ENCODE data around the gene SLC22A16.

The SLC22A16 gene

GRCh38 chr6:110418594-110418993, 57.8 kb downstream of the SLC22A16 start:
- TF ChIP-seq SPI1 (IDR thresholded peaks at IDR 0.05; ENCODE audit: low read depth, low read length) (no peak), POU2F2 (IDR thresholded peaks at IDR 0.05; ENCODE audit: low read depth, low read length) (no peak), POLR2AphosphoS5 (IDR thresholded peaks at IDR 0.05; ENCODE audit: low read depth, low read length) (no peak), PAX5 (IDR thresholded peaks at IDR 0.05; ENCODE audit: insufficient read depth, low read length, severe bottlenecking) (no peak), TAF1 (IDR thresholded peaks at IDR 0.05; ENCODE audit: low read depth, low read length) (no peak), POLR2A (IDR thresholded peaks at IDR 0.05; ENCODE audit: low read depth, low read length) (no peak)
- no peak for DNase-seq (ENCODE audit: insufficient read length, low spot score)
- no peak for FAIRE-seq

GRCh38 chr6:110415086-110415916, 61.1 kb downstream of the SLC22A16 start, which contains the start of gene DDO:
DDO (minus strand) TSS chr6:110415575; CDS start chr6:110413462, 2,113 bp downstream.
- DNase-seq (ENCODE audit: insufficient read length, low spot score) (no peak), FAIRE-seq (no peak)

GRCh38 chr6:110414669-110415068, 61.7 kb downstream of the SLC22A16 start:
- no peak for DNase-seq (ENCODE audit: insufficient read length, low spot score)
- no peak for FAIRE-seq
- TF ChIP-seq POLR2A (IDR thresholded peaks at IDR 0.05; ENCODE audit: low read depth, low read length) (no peak), SPI1 (IDR thresholded peaks at IDR 0.05; ENCODE audit: low read depth, low read length) (no peak), TAF1 (IDR thresholded peaks at IDR 0.05; ENCODE audit: low read depth, low read length) (no peak), POLR2AphosphoS5 (IDR thresholded peaks at IDR 0.05; ENCODE audit: low read depth, low read length) (no peak)

More at GRCh38 chr6:110415086-110415916, 61.1 kb downstream of the SLC22A16 start, which contains the start of gene DDO:
- no peak for TF ChIP-seq POLR2A (IDR thresholded peaks at IDR 0.05; ENCODE audit: low read depth, low read length)
- no peak for TF ChIP-seq POU2F2 (IDR thresholded peaks at IDR 0.05; ENCODE audit: low read depth, low read length)
- TF ChIP-seq TAF1 (IDR thresholded peaks at IDR 0.05; ENCODE audit: low read depth, low read length) = no peak
- TF ChIP-seq PAX5 (IDR thresholded peaks at IDR 0.05; ENCODE audit: insufficient read depth, low read length, severe bottlenecking) = no peak
- no peak for TF ChIP-seq POLR2AphosphoS5 (IDR thresholded peaks at IDR 0.05; ENCODE audit: low read depth, low read length)
- no peak for TF ChIP-seq SPI1 (IDR thresholded peaks at IDR 0.05; ENCODE audit: low read depth, low read length)

GRCh38 chr6:110412360-110412759, 64.1 kb downstream of the SLC22A16 start:
- FAIRE-seq = no peak
- TF ChIP-seq SPI1 (IDR thresholded peaks at IDR 0.05; ENCODE audit: low read depth, low read length) (no peak), POLR2AphosphoS5 (IDR thresholded peaks at IDR 0.05; ENCODE audit: low read depth, low read length) (no peak), PAX5 (IDR thresholded peaks at IDR 0.05; ENCODE audit: insufficient read depth, low read length, severe bottlenecking) (no peak), POU2F2 (IDR thresholded peaks at IDR 0.05; ENCODE audit: low read depth, low read length) (no peak), POLR2A (IDR thresholded peaks at IDR 0.05; ENCODE audit: low read depth, low read length) (no peak), TAF1 (IDR thresholded peaks at IDR 0.05; ENCODE audit: low read depth, low read length) (no peak)
- DNase-seq (ENCODE audit: insufficient read length, low spot score) = no peak

- no peak for DNase-seq (ENCODE audit: insufficient read length, low spot score)
- FAIRE-seq = no peak
- no peak for TF ChIP-seq POLR2AphosphoS5 (IDR thresholded peaks at IDR 0.05; ENCODE audit: low read depth, low read length)
- TF ChIP-seq SPI1 (IDR thresholded peaks at IDR 0.05; ENCODE audit: low read depth, low read length) = no peak
- no peak for TF ChIP-seq PAX5 (IDR thresholded peaks at IDR 0.05; ENCODE audit: insufficient read depth, low read length, severe bottlenecking)
- no peak for TF ChIP-seq POLR2A (IDR thresholded peaks at IDR 0.05; ENCODE audit: low read depth, low read length)
- TF ChIP-seq TAF1 (IDR thresholded peaks at IDR 0.05; ENCODE audit: low read depth, low read length) = no peak
- TF ChIP-seq POU2F2 (IDR thresholded peaks at IDR 0.05; ENCODE audit: low read depth, low read length) = no peak
Observed at GRCh38 chr6:110410511-110410910, 65.9 kb downstream of the SLC22A16 start.

- FAIRE-seq (no peak), DNase-seq (ENCODE audit: insufficient read length, low spot score) (no peak)
- TF ChIP-seq POU2F2 (IDR thresholded peaks at IDR 0.05; ENCODE audit: low read depth, low read length) = no peak
- TF ChIP-seq POLR2AphosphoS5 (IDR thresholded peaks at IDR 0.05; ENCODE audit: low read depth, low read length) = no peak
- TF ChIP-seq PAX5 (IDR thresholded peaks at IDR 0.05; ENCODE audit: insufficient read depth, low read length, severe bottlenecking) = no peak
- no peak for TF ChIP-seq POLR2A (IDR thresholded peaks at IDR 0.05; ENCODE audit: low read depth, low read length)
- no peak for TF ChIP-seq TAF1 (IDR thresholded peaks at IDR 0.05; ENCODE audit: low read depth, low read length)
- TF ChIP-seq SPI1 (IDR thresholded peaks at IDR 0.05; ENCODE audit: low read depth, low read length) = no peak
Observed at GRCh38 chr6:110409794-110410193, 66.6 kb downstream of the SLC22A16 start.

- no peak for TF ChIP-seq PAX5 (IDR thresholded peaks at IDR 0.05; ENCODE audit: insufficient read depth, low read length, severe bottlenecking)
- no peak for TF ChIP-seq SPI1 (IDR thresholded peaks at IDR 0.05; ENCODE audit: low read depth, low read length)
- DNase-seq (ENCODE audit: insufficient read length, low spot score) (no peak), FAIRE-seq (no peak)
Observed at GRCh38 chr6:110408901-110409300, 67.5 kb downstream of the SLC22A16 start.

- FAIRE-seq (no peak), DNase-seq (ENCODE audit: insufficient read length, low spot score) (no peak)
- TF ChIP-seq POU2F2 (IDR thresholded peaks at IDR 0.05; ENCODE audit: low read depth, low read length) = no peak
Observed at GRCh38 chr6:110404607-110405006, 71.8 kb downstream of the SLC22A16 start.

GRCh38 chr6:110401585-110402176, 74.7 kb downstream of the SLC22A16 start:
- DNase-seq (ENCODE audit: insufficient read length, low spot score) (no peak), FAIRE-seq (no peak)
- TF ChIP-seq PAX5 (IDR thresholded peaks at IDR 0.05; ENCODE audit: insufficient read depth, low read length, severe bottlenecking) (no peak), POLR2A (IDR thresholded peaks at IDR 0.05; ENCODE audit: low read depth, low read length) (no peak), POU2F2 (IDR thresholded peaks at IDR 0.05; ENCODE audit: low read depth, low read length) (no peak), POLR2AphosphoS5 (IDR thresholded peaks at IDR 0.05; ENCODE audit: low read depth, low read length) (no peak), TAF1 (IDR thresholded peaks at IDR 0.05; ENCODE audit: low read depth, low read length) (no peak), SPI1 (IDR thresholded peaks at IDR 0.05; ENCODE audit: low read depth, low read length) (no peak)

- no peak for TF ChIP-seq POLR2AphosphoS5 (IDR thresholded peaks at IDR 0.05; ENCODE audit: low read depth, low read length)
- TF ChIP-seq PAX5 (IDR thresholded peaks at IDR 0.05; ENCODE audit: insufficient read depth, low read length, severe bottlenecking) = no peak
- no peak for TF ChIP-seq SPI1 (IDR thresholded peaks at IDR 0.05; ENCODE audit: low read depth, low read length)
- no peak for TF ChIP-seq TAF1 (IDR thresholded peaks at IDR 0.05; ENCODE audit: low read depth, low read length)
- TF ChIP-seq POLR2A (IDR thresholded peaks at IDR 0.05; ENCODE audit: low read depth, low read length) = no peak
- no peak for TF ChIP-seq POU2F2 (IDR thresholded peaks at IDR 0.05; ENCODE audit: low read depth, low read length)
- no peak for FAIRE-seq
- DNase-seq (ENCODE audit: insufficient read length, low spot score) = no peak
Observed at GRCh38 chr6:110400208-110400607, 76.2 kb downstream of the SLC22A16 start.

Data from GM12891 (cell line).